GM19238 (cell line): Measurements from ENCODE around the gene PKP3.
"Not testable (repeated sequence)": the region's sequence is repeated elsewhere in the genome, so short reads cannot be mapped to it uniquely, and the experiment has no call there.

Experiments used
- DNase-seq: peaks from one replicate; pipeline ENCODE4 v3.0.0; 2011; ENCODE audit warnings: low spot score; ENCODE audit not compliant: insufficient read length

PKP3 gene

GRCh38 chr11:394858-395655, 1.0 kb downstream of the PKP3 start:
- no peak for DNase-seq

GRCh38 chr11:395866-396265, 1.9 kb downstream of the PKP3 start:
- DNase-seq = no peak

- no peak for DNase-seq
Measured at GRCh38 chr11:396511-396947, 2.5 kb downstream of the PKP3 start.

GRCh38 chr11:396948-397548, 3.0 kb downstream of the PKP3 start:
- DNase-seq = peak; percentile 82

GRCh38 chr11:398826-399225, 4.8 kb downstream of the PKP3 start:
- DNase-seq = no peak

- no peak for DNase-seq
Measured at GRCh38 chr11:399731-400211, 5.8 kb downstream of the PKP3 start.

GRCh38 chr11:400241-400689, 6.3 kb downstream of the PKP3 start:
- no peak for DNase-seq

GRCh38 chr11:401196-401595, 7.2 kb downstream of the PKP3 start:
- DNase-seq = not testable (repeated sequence)

GRCh38 chr11:403021-403760, 9.2 kb downstream of the PKP3 start:
- no peak for DNase-seq

- no peak for DNase-seq
Measured at GRCh38 chr11:403761-404431, 9.9 kb downstream of the PKP3 start.

GRCh38 chr11:404551-405264, 10.7 kb downstream of the PKP3 start:
- no peak for DNase-seq

GRCh38 chr11:405323-405953, 11.4 kb downstream of the PKP3 start:
- no peak for DNase-seq

- no peak for DNase-seq
Measured at GRCh38 chr11:405954-406795, 12.2 kb downstream of the PKP3 start.

- DNase-seq = peak; percentile 98
Measured at GRCh38 chr11:406796-407650, 13.0 kb downstream of the PKP3 start.

GRCh38 chr11:407651-408123, 13.7 kb downstream of the PKP3 start:
- DNase-seq = no peak

GRCh38 chr11:408154-409007, 14.4 kb downstream of the PKP3 start:
- no peak for DNase-seq

GRCh38 chr11:409008-409599, 15.1 kb downstream of the PKP3 start:
- no peak for DNase-seq
